Kidney (tissue), 14 donors: Measurements from ENCODE around the gene RPS6KA4. TPM values are rescaled to one million over a fixed set of nuclear protein-coding genes. Genes with fewer than 3 reads are reported as not detected.

Source experiments
- DNase-seq, 5 donors: peaks; one replicate each; pipeline ENCODE4 v3.0.0-alpha.2; 2013 to 2020
- FAIRE-seq: peaks from 2 replicates; lab custom pipeline; 2012; peaks lifted over from hg19 to GRCh38; lab: Jason Lieb, UNC
- H3K27ac ChIP-seq, 2 donors: one replicate each; pipeline ENCODE4 v1.7.0; 2013; ENCODE audit warnings: low read depth in 2 of 2, low read length in 2 of 2, inconsistent platforms in 1 of 2
- H3K27me3 ChIP-seq: one replicate; pipeline ENCODE4 v1.7.1; 2013; ENCODE audit warnings: low read length, inconsistent platforms; ENCODE audit not compliant: control insufficient read depth, insufficient read depth
- H3K36me3 ChIP-seq, 3 donors: one replicate each; pipeline versions ENCODE4 v1.7.0 to v1.7.1; 2013; ENCODE audit warnings: low read length in 3 of 3, control low read depth in 1 of 3, inconsistent platforms in 1 of 3; ENCODE audit not compliant: insufficient read depth in 3 of 3, control insufficient read depth in 2 of 3
- H3K4me1 ChIP-seq, 3 donors: one replicate each; pipeline versions ENCODE4 v1.7.0 to v1.7.1; 2013; ENCODE audit warnings: low read length in 3 of 3, inconsistent platforms in 1 of 3, low read depth in 1 of 3; ENCODE audit not compliant: control insufficient read depth in 2 of 3, insufficient read depth in 2 of 3
- H3K4me3 ChIP-seq, 3 donors: one replicate each; pipeline versions ENCODE4 v1.7.0 to v1.8.1; 2013; ENCODE audit warnings: low read length in 3 of 3, control low read depth in 1 of 3, inconsistent platforms in 1 of 3
- H3K9ac ChIP-seq, 3 donors: one replicate each; pipeline versions ENCODE4 v1.7.0 to v1.7.1; 2013; ENCODE audit warnings: low read length in 3 of 3, control low read depth in 1 of 3, inconsistent platforms in 1 of 3
- H3K9me3 ChIP-seq, 3 donors: one replicate each; pipeline versions ENCODE4 v1.7.0 to v1.7.1; 2013; ENCODE audit warnings: low read length in 3 of 3, control low read depth in 1 of 3, inconsistent platforms in 1 of 3; ENCODE audit not compliant: control insufficient read depth in 2 of 3, insufficient read depth in 1 of 3
- intact Hi-C: fragments of 100-400 bp; cut with DNase I; formaldehyde crosslinking; loops from one replicate; pipeline ENCODE4 v1.11.1; 2022
- polyA plus RNA-seq: library from polyadenylated mRNA; stranded (reverse); fragments of 350-450 nt; fragmentation: Illumina TruSeq; extraction: RNeasy Lipid Tissue Mini Kit (QIAGEN cat#74804); gene quantifications from one replicate; pipeline ENCODE4 v1.2.3, GENCODE V29; 2014; ENCODE audit warnings: low read depth, low replicate concordance; ENCODE audit not compliant: insufficient read depth
- total RNA-seq: library from RNA; stranded (reverse); fragmentation: NEBNext Ultra II Directional; extraction: Animal tissue kit (Norgen Biotek cat#: 25700); gene quantifications from one replicate; pipeline ENCODE4 v1.2.1, GENCODE V29; 2021
- TF ChIP-seq, protein P1 (sequence below): IDR thresholded peaks from 3 replicates; pipeline ENCODE4 v1.5.1; 2012; ENCODE audit warnings: mild to moderate bottlenecking, moderate library complexity, borderline replicate concordance; ENCODE audit not compliant: insufficient read depth; ENCODE audit errors: extremely low read depth
- donor health status: control.
- donor health status: control.
- donor health status: control.
- donor health status: control.
- donor health status: control.
- donor health status: DM: yes; HTN: yes; CAD: no.
- donor health status: Normal renal cell carcinoma (clear cell type).

The RPS6KA4 gene
- total and polyA plus RNA-seq, 2 donors from 2014 or later = 13.6 to 40.2 TPM

DNA sequence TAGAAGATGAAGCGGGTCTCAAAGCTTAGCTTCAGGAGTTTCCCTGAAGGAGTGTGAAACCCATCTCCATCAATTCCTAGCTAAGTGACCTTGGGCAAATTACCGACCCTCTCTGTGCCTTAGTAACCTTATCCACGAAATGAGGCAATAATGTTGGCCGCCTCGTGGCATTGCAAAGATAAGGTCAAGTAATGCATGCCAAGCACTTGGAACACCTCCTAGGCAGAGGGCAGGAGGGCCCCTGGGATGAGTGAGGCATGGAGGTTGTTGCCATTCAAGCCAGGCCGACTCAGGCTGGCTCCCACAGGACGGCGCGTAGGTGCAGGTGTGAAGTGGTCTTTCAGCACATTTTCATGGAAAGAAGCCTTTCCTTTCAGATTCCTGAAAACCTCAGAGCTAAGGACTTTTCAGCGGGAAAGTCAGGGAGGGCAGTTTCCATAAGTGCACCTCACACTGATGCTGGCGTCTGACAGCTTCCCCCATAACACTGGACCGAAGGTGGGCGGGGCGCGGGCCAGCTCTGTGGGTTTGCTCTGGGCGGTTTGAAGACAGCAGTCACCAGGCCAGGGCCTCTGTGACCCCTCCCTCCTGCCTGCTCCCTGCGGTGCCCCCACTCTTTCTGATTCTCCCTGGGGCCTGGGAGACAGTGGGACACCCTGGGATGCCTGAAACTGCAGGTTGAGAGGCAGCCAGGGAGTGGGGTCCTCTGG lies 25.2 kb downstream of the RPS6KA4 start:
- intact Hi-C loops = no loop called here
- no peak overlapping the region for H3K9ac ChIP-seq
- TF ChIP-seq, protein P1, sequence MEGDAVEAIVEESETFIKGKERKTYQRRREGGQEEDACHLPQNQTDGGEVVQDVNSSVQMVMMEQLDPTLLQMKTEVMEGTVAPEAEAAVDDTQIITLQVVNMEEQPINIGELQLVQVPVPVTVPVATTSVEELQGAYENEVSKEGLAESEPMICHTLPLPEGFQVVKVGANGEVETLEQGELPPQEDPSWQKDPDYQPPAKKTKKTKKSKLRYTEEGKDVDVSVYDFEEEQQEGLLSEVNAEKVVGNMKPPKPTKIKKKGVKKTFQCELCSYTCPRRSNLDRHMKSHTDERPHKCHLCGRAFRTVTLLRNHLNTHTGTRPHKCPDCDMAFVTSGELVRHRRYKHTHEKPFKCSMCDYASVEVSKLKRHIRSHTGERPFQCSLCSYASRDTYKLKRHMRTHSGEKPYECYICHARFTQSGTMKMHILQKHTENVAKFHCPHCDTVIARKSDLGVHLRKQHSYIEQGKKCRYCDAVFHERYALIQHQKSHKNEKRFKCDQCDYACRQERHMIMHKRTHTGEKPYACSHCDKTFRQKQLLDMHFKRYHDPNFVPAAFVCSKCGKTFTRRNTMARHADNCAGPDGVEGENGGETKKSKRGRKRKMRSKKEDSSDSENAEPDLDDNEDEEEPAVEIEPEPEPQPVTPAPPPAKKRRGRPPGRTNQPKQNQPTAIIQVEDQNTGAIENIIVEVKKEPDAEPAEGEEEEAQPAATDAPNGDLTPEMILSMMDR = no peak

GRCh38 chr11:64384981-64385944 lies 26.3 kb downstream of the RPS6KA4 start:
- H3K27me3 ChIP-seq = no peaks in the 10 kb centered on the region
- no peak overlapping the region for H3K9ac ChIP-seq
- intact Hi-C loops = no loop called here
- H3K4me1 ChIP-seq = no peaks in the 10 kb centered on the region
- no peak overlapping the region for H3K27ac ChIP-seq
- no peaks in the 10 kb centered on the region for H3K9me3 ChIP-seq
- TF ChIP-seq, protein P1 = no peak
- no peak for DNase-seq
- no peaks in the 10 kb centered on the region for H3K36me3 ChIP-seq
- no peak for FAIRE-seq
- H3K4me3 ChIP-seq = no peak overlapping the region

More for the DNA sequence above, 25.2 kb downstream of the RPS6KA4 start:
- Histone ChIP-seq H3K27me3 (no peaks in the 10 kb centered on the region), H3K4me3 (no peak overlapping the region), H3K9me3 (peaks cover 0 to 2% (median 0%) of the 10 kb centered on the region in 3 donors), H3K36me3 (no peaks in the 10 kb centered on the region), H3K4me1 (no peaks in the 10 kb centered on the region), H3K27ac (no peak overlapping the region)
- DNase-seq (no peak), FAIRE-seq (no peak)

DNA sequence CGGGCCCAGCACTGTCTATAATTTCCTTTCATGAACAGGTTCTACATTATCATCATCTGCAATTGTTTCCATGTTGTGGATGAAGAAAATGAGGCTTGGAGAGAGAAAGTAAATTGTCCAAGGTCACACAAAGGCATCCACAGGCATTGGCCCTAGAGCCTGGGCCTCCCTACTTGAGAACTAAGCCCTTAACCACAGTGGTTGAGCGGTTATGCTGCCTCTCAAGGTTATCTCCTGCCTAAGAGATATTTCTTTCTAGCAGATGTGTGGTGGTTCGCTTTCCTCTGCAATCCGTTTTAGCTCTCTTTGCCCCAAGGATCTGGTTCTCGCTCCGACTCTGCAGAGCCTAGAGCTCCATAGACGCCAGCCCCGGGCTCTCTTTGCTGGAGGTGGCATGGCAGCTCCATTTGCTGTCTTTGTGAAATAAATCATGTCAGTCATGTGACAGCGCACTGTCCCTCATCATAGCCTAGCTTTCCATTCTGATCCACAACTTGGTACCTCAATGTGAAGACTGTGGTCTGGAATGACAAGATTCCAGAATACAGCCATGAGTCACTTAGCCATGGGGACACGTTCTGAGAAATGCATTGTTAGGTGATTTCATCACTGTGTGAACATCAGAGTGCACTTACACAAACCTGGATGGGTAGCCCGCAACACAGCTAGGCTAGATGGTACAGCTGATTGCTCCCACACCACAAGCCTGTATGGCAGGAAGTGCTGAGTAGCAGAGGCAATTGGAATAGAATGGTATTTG lies 27.2 kb downstream of the RPS6KA4 start:
- TF ChIP-seq, protein P1 = no peak
- Histone ChIP-seq H3K4me3 (no peak overlapping the region), H3K36me3 (no peaks in the 10 kb centered on the region), H3K9me3 (no peaks in the 10 kb centered on the region), H3K27ac (no peak overlapping the region), H3K27me3 (no peaks in the 10 kb centered on the region), H3K4me1 (no peaks in the 10 kb centered on the region), H3K9ac (no peak overlapping the region)
- intact Hi-C loops = no loop called here
- DNase-seq (no peak), FAIRE-seq (no peak)
